GM12878 (cell line): ENCODE measurements around the gene BHLHA9. TPM values are rescaled to one million over a fixed set of nuclear protein-coding genes. Genes with fewer than 3 reads are reported as not detected.

Experiments
- BCL3 ChIP-seq: IDR thresholded peaks from 2 replicates; pipeline ENCODE4 v1.6.1; 2011; ENCODE audit warnings: borderline replicate concordance, low read depth, mild to moderate bottlenecking, moderate library complexity, low read length; ENCODE audit not compliant: insufficient read depth, poor library complexity, severe bottlenecking
- CBFB ChIP-seq: IDR thresholded peaks from 2 replicates; pipeline ENCODE4 v1.6.1; 2016; ENCODE audit warnings: antibody characterized with exemption, low read depth
- CREM ChIP-seq: IDR thresholded peaks from 2 replicates; pipeline ENCODE4 v1.6.1; 2014; ENCODE audit warnings: antibody characterized with exemption, low read depth
- ETV6 ChIP-seq, 2 experiments: fragments of 450-650 bp in 1 of 2; IDR thresholded peaks in 1 of 2; conservative IDR thresholded peaks in 1 of 2; 2 replicates each; pipeline ENCODE4 v1.6.1; 2014; ENCODE audit warnings: antibody characterized with exemption in 1 of 2, borderline replicate concordance in 1 of 2, low read depth in 1 of 2, mild to moderate bottlenecking in 1 of 2, moderate library complexity in 1 of 2
- FOXK2 ChIP-seq: fragments of 450-650 bp; IDR thresholded peaks from 2 replicates; pipeline ENCODE4 v1.6.1; 2017; ENCODE audit warnings: mild to moderate bottlenecking, moderate library complexity
- HDAC2 ChIP-seq: fragments of 200-600 bp; sonication (generic); IDR thresholded peaks from 2 replicates; pipeline ENCODE4 v1.6.1; 2017
- IRF5 ChIP-seq: fragments of 450-650 bp; IDR thresholded peaks from 2 replicates; pipeline ENCODE4 v1.6.1; 2017; ENCODE audit warnings: borderline replicate concordance
- KDM1A ChIP-seq: fragments of 200-600 bp; sonication (generic); IDR thresholded peaks from 2 replicates; pipeline ENCODE4 v1.6.1; 2016; ENCODE audit warnings: borderline replicate concordance
- RBBP5 ChIP-seq: fragments of 200-600 bp; sonication (generic); conservative IDR thresholded peaks from 2 replicates; pipeline ENCODE4 v1.6.1; 2016
- RELA ChIP-seq: fragments of 450-650 bp; IDR thresholded peaks from 2 replicates; pipeline ENCODE4 v1.8.0; 2014; ENCODE audit warnings: borderline replicate concordance; ENCODE audit not compliant: partially characterized antibody
- SIX5 ChIP-seq: IDR thresholded peaks from 2 replicates; pipeline ENCODE4 v1.6.1; 2011; ENCODE audit warnings: mild to moderate bottlenecking, low read depth, low read length, moderate library complexity; ENCODE audit not compliant: severe bottlenecking
- SPI1 ChIP-seq: IDR thresholded peaks from 2 replicates; pipeline ENCODE4 v1.6.1; 2011; ENCODE audit warnings: low read depth, mild to moderate bottlenecking, low read length, moderate library complexity, borderline replicate concordance; ENCODE audit not compliant: insufficient read depth
- WRNIP1 ChIP-seq: IDR thresholded peaks from 2 replicates; pipeline ENCODE4 v1.6.1; 2011; ENCODE audit warnings: low read depth, low read length, improper control_type of control experiment, borderline replicate concordance
- ZBTB33 ChIP-seq: fragments of 450-650 bp; IDR thresholded peaks from 2 replicates; pipeline ENCODE4 v1.6.1; 2017; ENCODE audit warnings: mild to moderate bottlenecking
- ZZZ3 ChIP-seq: IDR thresholded peaks from 2 replicates; pipeline ENCODE4 v1.6.1; 2011; ENCODE audit warnings: low read depth; ENCODE audit not compliant: control insufficient read depth, insufficient read length
- polyA plus RNA-seq, 11 experiments: library from polyadenylated mRNA; depleted of rRNA in 4 of 11; unstranded in 6 of 11; stranded (reverse) in 5 of 11; fragments of >200 nt; fragmentation: Nextera tagmentation in 4 of 11; fragmentation: Illumina TruSeq in 1 of 11; extraction: Ambion mirVana in 4 of 11; extraction: Trizol in 1 of 11; gene quantifications; 1 replicate in 1 of 11; 2 replicates in 10 of 11; pipeline versions ENCODE4 v1.2.1 to v1.2.3, GENCODE V29; 2011 to 2016; ENCODE audit warnings: inconsistent platforms in 2 of 11, missing spikeins in 2 of 11, low read depth in 1 of 11
- total RNA-seq, 4 experiments: library from RNA; depleted of rRNA in 3 of 4; stranded (reverse); fragments of >200 nt in 3 of 4; fragmentation: Illumina TruSeq in 1 of 4; extraction: Trizol in 1 of 4; gene quantifications; 2 replicates each; pipeline versions ENCODE4 v1.2.1 to v1.2.3, GENCODE V29; 2013 to 2021
- TF ChIP-seq, protein P1 (sequence below): IDR thresholded peaks from 2 replicates; pipeline ENCODE4 v1.6.1; 2011; ENCODE audit warnings: mild to moderate bottlenecking, low read depth, low read length, moderate library complexity; ENCODE audit not compliant: insufficient replicate concordance
- TF ChIP-seq, protein P2 (sequence below): fragments of 450-650 bp; IDR thresholded peaks from 2 replicates; pipeline ENCODE4 v1.6.1; 2017; ENCODE audit warnings: low read depth, mild to moderate bottlenecking, moderate library complexity
- TF ChIP-seq, protein P3 (sequence below): fragments of 450-650 bp; formaldehyde crosslinking; IDR thresholded peaks from 2 replicates; pipeline ENCODE4 v1.4.0; 2020; ENCODE audit warnings: mild to moderate bottlenecking, moderate library complexity

BHLHA9 gene
- total and polyA plus RNA-seq, 10 of the 15 experiments (the other 5 are each of a cell fraction or from before 2014, with no cell fraction given): not detected

- TF ChIP-seq, protein P1, sequence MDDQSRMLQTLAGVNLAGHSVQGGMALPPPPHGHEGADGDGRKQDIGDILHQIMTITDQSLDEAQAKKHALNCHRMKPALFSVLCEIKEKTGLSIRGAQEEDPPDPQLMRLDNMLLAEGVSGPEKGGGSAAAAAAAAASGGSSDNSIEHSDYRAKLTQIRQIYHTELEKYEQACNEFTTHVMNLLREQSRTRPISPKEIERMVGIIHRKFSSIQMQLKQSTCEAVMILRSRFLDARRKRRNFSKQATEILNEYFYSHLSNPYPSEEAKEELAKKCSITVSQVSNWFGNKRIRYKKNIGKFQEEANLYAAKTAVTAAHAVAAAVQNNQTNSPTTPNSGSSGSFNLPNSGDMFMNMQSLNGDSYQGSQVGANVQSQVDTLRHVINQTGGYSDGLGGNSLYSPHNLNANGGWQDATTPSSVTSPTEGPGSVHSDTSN: no peak
- TF ChIP-seq FOXK2: no peak
- no peak for TF ChIP-seq RBBP5
- no peak for TF ChIP-seq HDAC2
- TF ChIP-seq SIX5: no peak
- TF ChIP-seq KDM1A: no peak
- no peak for TF ChIP-seq CBFB
- TF ChIP-seq, protein P2, sequence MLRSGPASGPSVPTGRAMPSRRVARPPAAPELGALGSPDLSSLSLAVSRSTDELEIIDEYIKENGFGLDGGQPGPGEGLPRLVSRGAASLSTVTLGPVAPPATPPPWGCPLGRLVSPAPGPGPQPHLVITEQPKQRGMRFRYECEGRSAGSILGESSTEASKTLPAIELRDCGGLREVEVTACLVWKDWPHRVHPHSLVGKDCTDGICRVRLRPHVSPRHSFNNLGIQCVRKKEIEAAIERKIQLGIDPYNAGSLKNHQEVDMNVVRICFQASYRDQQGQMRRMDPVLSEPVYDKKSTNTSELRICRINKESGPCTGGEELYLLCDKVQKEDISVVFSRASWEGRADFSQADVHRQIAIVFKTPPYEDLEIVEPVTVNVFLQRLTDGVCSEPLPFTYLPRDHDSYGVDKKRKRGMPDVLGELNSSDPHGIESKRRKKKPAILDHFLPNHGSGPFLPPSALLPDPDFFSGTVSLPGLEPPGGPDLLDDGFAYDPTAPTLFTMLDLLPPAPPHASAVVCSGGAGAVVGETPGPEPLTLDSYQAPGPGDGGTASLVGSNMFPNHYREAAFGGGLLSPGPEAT: no peak
- no peak for TF ChIP-seq ZBTB33
- peak; percentile 58 for TF ChIP-seq CREM
- no peak for TF ChIP-seq ZZZ3
- no peak for TF ChIP-seq BCL3
- TF ChIP-seq, protein P3, sequence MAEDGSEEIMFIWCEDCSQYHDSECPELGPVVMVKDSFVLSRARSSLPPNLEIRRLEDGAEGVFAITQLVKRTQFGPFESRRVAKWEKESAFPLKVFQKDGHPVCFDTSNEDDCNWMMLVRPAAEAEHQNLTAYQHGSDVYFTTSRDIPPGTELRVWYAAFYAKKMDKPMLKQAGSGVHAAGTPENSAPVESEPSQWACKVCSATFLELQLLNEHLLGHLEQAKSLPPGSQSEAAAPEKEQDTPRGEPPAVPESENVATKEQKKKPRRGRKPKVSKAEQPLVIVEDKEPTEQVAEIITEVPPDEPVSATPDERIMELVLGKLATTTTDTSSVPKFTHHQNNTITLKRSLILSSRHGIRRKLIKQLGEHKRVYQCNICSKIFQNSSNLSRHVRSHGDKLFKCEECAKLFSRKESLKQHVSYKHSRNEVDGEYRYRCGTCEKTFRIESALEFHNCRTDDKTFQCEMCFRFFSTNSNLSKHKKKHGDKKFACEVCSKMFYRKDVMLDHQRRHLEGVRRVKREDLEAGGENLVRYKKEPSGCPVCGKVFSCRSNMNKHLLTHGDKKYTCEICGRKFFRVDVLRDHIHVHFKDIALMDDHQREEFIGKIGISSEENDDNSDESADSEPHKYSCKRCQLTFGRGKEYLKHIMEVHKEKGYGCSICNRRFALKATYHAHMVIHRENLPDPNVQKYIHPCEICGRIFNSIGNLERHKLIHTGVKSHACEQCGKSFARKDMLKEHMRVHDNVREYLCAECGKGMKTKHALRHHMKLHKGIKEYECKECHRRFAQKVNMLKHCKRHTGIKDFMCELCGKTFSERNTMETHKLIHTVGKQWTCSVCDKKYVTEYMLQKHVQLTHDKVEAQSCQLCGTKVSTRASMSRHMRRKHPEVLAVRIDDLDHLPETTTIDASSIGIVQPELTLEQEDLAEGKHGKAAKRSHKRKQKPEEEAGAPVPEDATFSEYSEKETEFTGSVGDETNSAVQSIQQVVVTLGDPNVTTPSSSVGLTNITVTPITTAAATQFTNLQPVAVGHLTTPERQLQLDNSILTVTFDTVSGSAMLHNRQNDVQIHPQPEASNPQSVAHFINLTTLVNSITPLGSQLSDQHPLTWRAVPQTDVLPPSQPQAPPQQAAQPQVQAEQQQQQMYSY: no peak
- no peak for TF ChIP-seq RELA
- TF ChIP-seq SPI1: peak; percentile 72; the same call in 1 of the 2 replicates
- no peak for TF ChIP-seq IRF5
- TF ChIP-seq ETV6 (conservative IDR thresholded peaks at IDR 0.05 in 1 of 2, IDR thresholded peaks at IDR 0.05 in 1 of 2; ENCODE audit: borderline replicate concordance in 1 of 2, low read depth in 1 of 2): peak in 1 of 2 experiments; percentile 29; a peak in 1 of 4 replicates
- no peak for TF ChIP-seq WRNIP1
Measured at GRCh38 chr17:1229349-1229899, 40.8 kb upstream of the BHLHA9 start (continued).
